ENCODE measurements around the gene TSPEAR.

DNA sequence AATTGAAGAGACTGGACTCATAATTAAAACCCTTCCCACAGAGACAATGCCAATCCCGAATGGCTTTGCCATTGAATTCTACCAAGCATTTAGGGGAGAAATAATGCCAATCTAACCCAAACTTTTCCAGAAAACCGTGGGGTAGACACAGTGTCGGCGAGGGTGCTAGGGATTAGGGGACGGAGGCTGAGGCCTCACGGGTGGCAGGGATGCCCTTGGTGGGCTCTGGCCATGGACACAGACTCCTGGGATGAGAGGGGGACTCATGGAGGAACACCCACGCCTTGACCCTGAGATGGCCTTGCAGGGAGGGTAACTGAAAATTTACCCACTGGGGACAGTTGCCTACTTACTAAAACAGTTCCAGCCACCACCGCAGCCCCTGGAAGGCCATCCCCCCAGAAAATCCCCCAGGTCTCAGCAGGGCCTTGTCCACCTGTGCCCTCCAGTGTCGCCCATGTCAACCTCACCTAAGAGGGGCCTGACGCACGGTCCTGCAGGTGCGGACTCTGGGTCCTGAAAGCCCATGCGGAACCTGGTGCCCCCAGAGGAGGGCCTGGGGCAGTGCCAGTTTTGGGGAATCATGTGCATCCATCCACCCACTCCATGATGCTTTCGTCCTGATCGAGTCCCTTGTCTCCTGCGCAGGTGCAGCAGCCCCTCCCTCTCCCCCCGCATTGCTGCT lies 132.9 kb downstream of the TSPEAR start:
- TF ChIP-seq, protein P1, sequence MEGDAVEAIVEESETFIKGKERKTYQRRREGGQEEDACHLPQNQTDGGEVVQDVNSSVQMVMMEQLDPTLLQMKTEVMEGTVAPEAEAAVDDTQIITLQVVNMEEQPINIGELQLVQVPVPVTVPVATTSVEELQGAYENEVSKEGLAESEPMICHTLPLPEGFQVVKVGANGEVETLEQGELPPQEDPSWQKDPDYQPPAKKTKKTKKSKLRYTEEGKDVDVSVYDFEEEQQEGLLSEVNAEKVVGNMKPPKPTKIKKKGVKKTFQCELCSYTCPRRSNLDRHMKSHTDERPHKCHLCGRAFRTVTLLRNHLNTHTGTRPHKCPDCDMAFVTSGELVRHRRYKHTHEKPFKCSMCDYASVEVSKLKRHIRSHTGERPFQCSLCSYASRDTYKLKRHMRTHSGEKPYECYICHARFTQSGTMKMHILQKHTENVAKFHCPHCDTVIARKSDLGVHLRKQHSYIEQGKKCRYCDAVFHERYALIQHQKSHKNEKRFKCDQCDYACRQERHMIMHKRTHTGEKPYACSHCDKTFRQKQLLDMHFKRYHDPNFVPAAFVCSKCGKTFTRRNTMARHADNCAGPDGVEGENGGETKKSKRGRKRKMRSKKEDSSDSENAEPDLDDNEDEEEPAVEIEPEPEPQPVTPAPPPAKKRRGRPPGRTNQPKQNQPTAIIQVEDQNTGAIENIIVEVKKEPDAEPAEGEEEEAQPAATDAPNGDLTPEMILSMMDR (IDR thresholded peaks at IDR 0.05), result no peak
- no peak for TF ChIP-seq TCF7L2 (IDR thresholded peaks at IDR 0.05; ENCODE audit: low read depth, low read length)
